Lower leg skin (tissue), 4 donors: ENCODE data around the gene CXADR. TPM values are rescaled to one million over a fixed set of nuclear protein-coding genes. Genes with fewer than 3 reads are reported as not detected.

ENCODE experiments used
- total RNA-seq, 4 donors: library from RNA; depleted of rRNA; stranded (reverse); fragments of >200 nt; gene quantifications; one replicate each; pipeline ENCODE4 v1.1.0, GENCODE V29; 2016

The CXADR gene
- total RNA-seq, 4 donors from 2014 or later = 84.7 to 134 (median 123) TPM

Other genes with a start within 250 kb of the CXADR start
- 10 to 100 TPM; 43.0 to 88.3 (median 57.3) TPM for gene BTG3, start 99.9 kb downstream of the CXADR start, total RNA-seq